HepG2 (cell line): Measurements from ENCODE around the gene ZNF442. TPM values are rescaled to one million over a fixed set of nuclear protein-coding genes. Genes with fewer than 3 reads are reported as not detected.

ENCODE experiments used
- DPF2 ChIP-seq: sonication (generic); formaldehyde crosslinking; IDR thresholded peaks from 2 replicates; pipeline ENCODE4 v1.4.0; 2020; ENCODE audit warnings: mild to moderate bottlenecking, low read depth, missing genetic modification reagents, borderline replicate concordance
- ELF4 ChIP-seq: sonication (generic); formaldehyde crosslinking; IDR thresholded peaks from 2 replicates; pipeline ENCODE4 v1.5.0; 2020; ENCODE audit warnings: missing genetic modification reagents, mild to moderate bottlenecking, moderate library complexity, borderline replicate concordance
- HOXA7 ChIP-seq: sonication (generic); formaldehyde crosslinking; IDR thresholded peaks from 2 replicates; pipeline ENCODE4 v1.8.1; 2022; ENCODE audit warnings: mild to moderate bottlenecking, missing genetic modification reagents, moderate library complexity
- KDM1A ChIP-seq: IDR thresholded peaks from 2 replicates; pipeline ENCODE4 v1.6.1; 2016; ENCODE audit warnings: missing compliant biosample characterization
- THYN1 ChIP-seq: sonication (generic); formaldehyde crosslinking; IDR thresholded peaks from 2 replicates; pipeline ENCODE4 v1.8.1; 2023; ENCODE audit warnings: low read depth, mild to moderate bottlenecking, moderate library complexity, missing genetic modification reagents, borderline replicate concordance
- ZBTB20 ChIP-seq: sonication (generic); formaldehyde crosslinking; IDR thresholded peaks from 2 replicates; pipeline ENCODE4 v1.8.1; 2023; ENCODE audit warnings: missing genetic modification reagents, low read depth, mild to moderate bottlenecking, borderline replicate concordance
- ZNF3 ChIP-seq: IDR thresholded peaks from 2 replicates; pipeline ENCODE4 v1.7.0; 2017; ENCODE audit warnings: inconsistent platforms
- ZNF335 ChIP-seq: sonication (generic); formaldehyde crosslinking; IDR thresholded peaks from 2 replicates; pipeline ENCODE4 v1.4.0; 2020; ENCODE audit warnings: missing genetic modification reagents
- ZNF550 ChIP-seq: sonication (generic); formaldehyde crosslinking; IDR thresholded peaks from 2 replicates; pipeline ENCODE4 v1.4.0; 2020; ENCODE audit warnings: mild to moderate bottlenecking, missing genetic modification reagents, borderline replicate concordance
- polyA plus RNA-seq, 8 experiments: library from polyadenylated mRNA; depleted of rRNA in 3 of 8; stranded (reverse) in 7 of 8; unstranded in 1 of 8; fragments of >200 nt; fragmentation: Illumina TruSeq in 4 of 8; extraction: Trizol in 4 of 8; gene quantifications; 2 replicates each; pipeline versions ENCODE4 v1.2.1 to v1.2.3, GENCODE V29; 2011 to 2016; ENCODE audit warnings: low read depth in 4 of 8, missing spikeins in 1 of 8, mixed read lengths in 1 of 8; ENCODE audit not compliant: insufficient read depth in 1 of 8
- total RNA-seq, 5 experiments: library from RNA; depleted of rRNA; stranded (reverse); fragments of >200 nt; fragmentation: Illumina TruSeq; extraction: Trizol; gene quantifications; 2 replicates each; pipeline ENCODE4 v1.2.3, GENCODE V29; 2016; ENCODE audit warnings: low read depth in 1 of 5
- TF ChIP-seq, protein P1 (sequence below), 2 experiments: fragments of 450-650 bp in 1 of 2; sonication (generic) in 1 of 2; formaldehyde crosslinking in 1 of 2; IDR thresholded peaks; 2 replicates each; pipeline versions ENCODE4 v1.6.1 to v1.8.0; 2016 to 2022; ENCODE audit warnings: antibody characterized with exemption in 1 of 2, mild to moderate bottlenecking in 1 of 2, missing genetic modification reagents in 1 of 2
- TF ChIP-seq, protein P2 (sequence below): sonication (generic); formaldehyde crosslinking; IDR thresholded peaks from 2 replicates; pipeline ENCODE4 v1.4.0; 2020; ENCODE audit warnings: missing genetic modification reagents
- TF ChIP-seq, protein P3 (sequence below): sonication (generic); formaldehyde crosslinking; IDR thresholded peaks from 2 replicates; pipeline ENCODE4 v1.4.0; 2020; ENCODE audit warnings: missing genetic modification reagents, mild to moderate bottlenecking, borderline replicate concordance
- TF ChIP-seq, protein P4 (sequence below): IDR thresholded peaks from 2 replicates; pipeline ENCODE4 v1.6.1; 2012; ENCODE audit warnings: inconsistent platforms
- TF ChIP-seq, protein P5 (sequence below): sonication (generic); formaldehyde crosslinking; IDR thresholded peaks from 2 replicates; pipeline ENCODE4 v1.4.0; 2020; ENCODE audit warnings: mild to moderate bottlenecking, missing genetic modification reagents
- TF ChIP-seq, protein P6 (sequence below): sonication (generic); formaldehyde crosslinking; conservative IDR thresholded peaks from 2 replicates; pipeline ENCODE4 v1.4.0; 2020; ENCODE audit warnings: missing genetic modification reagents

ZNF442 gene
- total and polyA plus RNA-seq, 2 of the 13 experiments (the other 11 are each of a cell fraction or from before 2014, with no cell fraction given), result 1.0 to 6.0 TPM

DNA sequence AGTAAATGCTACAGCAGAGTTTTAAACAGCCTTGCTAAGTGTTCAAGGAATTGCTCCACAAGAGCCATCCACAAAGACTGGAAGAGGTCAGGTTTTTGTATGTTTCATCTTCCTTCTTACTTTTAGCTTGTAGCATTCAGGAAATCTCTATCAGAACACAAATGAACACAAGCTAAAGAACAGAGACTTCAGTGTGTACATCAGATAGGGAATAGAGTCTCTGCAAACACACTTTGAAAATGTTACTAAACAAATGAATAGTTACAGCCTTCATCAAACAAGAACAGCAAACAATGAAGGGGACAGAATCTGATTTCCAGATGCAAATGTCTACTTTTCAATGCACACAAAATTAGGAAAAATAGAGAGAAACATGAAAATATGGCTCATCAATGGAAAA is 39.8 kb downstream of the ZNF442 start (continued):
- TF ChIP-seq, protein P1, sequence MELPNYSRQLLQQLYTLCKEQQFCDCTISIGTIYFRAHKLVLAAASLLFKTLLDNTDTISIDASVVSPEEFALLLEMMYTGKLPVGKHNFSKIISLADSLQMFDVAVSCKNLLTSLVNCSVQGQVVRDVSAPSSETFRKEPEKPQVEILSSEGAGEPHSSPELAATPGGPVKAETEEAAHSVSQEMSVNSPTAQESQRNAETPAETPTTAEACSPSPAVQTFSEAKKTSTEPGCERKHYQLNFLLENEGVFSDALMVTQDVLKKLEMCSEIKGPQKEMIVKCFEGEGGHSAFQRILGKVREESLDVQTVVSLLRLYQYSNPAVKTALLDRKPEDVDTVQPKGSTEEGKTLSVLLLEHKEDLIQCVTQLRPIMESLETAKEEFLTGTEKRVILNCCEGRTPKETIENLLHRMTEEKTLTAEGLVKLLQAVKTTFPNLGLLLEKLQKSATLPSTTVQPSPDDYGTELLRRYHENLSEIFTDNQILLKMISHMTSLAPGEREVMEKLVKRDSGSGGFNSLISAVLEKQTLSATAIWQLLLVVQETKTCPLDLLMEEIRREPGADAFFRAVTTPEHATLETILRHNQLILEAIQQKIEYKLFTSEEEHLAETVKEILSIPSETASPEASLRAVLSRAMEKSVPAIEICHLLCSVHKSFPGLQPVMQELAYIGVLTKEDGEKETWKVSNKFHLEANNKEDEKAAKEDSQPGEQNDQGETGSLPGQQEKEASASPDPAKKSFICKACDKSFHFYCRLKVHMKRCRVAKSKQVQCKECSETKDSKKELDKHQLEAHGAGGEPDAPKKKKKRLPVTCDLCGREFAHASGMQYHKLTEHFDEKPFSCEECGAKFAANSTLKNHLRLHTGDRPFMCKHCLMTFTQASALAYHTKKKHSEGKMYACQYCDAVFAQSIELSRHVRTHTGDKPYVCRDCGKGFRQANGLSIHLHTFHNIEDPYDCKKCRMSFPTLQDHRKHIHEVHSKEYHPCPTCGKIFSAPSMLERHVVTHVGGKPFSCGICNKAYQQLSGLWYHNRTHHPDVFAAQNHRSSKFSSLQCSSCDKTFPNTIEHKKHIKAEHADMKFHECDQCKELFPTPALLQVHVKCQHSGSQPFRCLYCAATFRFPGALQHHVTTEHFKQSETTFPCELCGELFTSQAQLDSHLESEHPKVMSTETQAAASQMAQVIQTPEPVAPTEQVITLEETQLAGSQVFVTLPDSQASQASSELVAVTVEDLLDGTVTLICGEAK (IDR thresholded peaks at IDR 0.05), result no peak
- TF ChIP-seq, protein P1 (CRISPR knock-in tag; IDR thresholded peaks at IDR 0.05), result no peak
- TF ChIP-seq, protein P2, sequence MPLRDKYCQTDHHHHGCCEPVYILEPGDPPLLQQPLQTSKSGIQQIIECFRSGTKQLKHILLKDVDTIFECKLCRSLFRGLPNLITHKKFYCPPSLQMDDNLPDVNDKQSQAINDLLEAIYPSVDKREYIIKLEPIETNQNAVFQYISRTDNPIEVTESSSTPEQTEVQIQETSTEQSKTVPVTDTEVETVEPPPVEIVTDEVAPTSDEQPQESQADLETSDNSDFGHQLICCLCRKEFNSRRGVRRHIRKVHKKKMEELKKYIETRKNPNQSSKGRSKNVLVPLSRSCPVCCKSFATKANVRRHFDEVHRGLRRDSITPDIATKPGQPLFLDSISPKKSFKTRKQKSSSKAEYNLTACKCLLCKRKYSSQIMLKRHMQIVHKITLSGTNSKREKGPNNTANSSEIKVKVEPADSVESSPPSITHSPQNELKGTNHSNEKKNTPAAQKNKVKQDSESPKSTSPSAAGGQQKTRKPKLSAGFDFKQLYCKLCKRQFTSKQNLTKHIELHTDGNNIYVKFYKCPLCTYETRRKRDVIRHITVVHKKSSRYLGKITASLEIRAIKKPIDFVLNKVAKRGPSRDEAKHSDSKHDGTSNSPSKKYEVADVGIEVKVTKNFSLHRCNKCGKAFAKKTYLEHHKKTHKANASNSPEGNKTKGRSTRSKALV, result no peak
- TF ChIP-seq HOXA7 (no peak), ZNF335 (CRISPR knock-in tag) (no peak), ELF4 (no peak), ZBTB20 (CRISPR knock-in tag) (no peak), ZNF3 (no peak), ZNF550 (CRISPR knock-in tag) (no peak), THYN1 (no peak), DPF2 (CRISPR knock-in tag) (peak; percentile 66; the same call in 1 of the 2 replicates), KDM1A (CRISPR knock-in tag) (no peak)
- TF ChIP-seq, protein P3, sequence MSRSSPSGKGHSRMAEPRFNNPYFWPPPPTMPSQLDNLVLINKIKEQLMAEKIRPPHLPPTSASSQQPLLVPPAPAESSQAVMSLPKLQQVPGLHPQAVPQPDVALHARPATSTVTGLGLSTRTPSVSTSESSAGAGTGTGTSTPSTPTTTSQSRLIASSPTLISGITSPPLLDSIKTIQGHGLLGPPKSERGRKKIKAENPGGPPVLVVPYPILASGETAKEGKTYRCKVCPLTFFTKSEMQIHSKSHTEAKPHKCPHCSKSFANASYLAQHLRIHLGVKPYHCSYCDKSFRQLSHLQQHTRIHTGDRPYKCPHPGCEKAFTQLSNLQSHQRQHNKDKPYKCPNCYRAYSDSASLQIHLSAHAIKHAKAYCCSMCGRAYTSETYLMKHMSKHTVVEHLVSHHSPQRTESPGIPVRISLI (CRISPR knock-in tag), result no peak
- TF ChIP-seq, protein P4, sequence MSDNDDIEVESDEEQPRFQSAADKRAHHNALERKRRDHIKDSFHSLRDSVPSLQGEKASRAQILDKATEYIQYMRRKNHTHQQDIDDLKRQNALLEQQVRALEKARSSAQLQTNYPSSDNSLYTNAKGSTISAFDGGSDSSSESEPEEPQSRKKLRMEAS, result no peak
- TF ChIP-seq, protein P5, sequence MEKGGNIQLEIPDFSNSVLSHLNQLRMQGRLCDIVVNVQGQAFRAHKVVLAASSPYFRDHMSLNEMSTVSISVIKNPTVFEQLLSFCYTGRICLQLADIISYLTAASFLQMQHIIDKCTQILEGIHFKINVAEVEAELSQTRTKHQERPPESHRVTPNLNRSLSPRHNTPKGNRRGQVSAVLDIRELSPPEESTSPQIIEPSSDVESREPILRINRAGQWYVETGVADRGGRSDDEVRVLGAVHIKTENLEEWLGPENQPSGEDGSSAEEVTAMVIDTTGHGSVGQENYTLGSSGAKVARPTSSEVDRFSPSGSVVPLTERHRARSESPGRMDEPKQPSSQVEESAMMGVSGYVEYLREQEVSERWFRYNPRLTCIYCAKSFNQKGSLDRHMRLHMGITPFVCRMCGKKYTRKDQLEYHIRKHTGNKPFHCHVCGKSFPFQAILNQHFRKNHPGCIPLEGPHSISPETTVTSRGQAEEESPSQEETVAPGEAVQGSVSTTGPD (CRISPR knock-in tag), result no peak
- TF ChIP-seq, protein P6, sequence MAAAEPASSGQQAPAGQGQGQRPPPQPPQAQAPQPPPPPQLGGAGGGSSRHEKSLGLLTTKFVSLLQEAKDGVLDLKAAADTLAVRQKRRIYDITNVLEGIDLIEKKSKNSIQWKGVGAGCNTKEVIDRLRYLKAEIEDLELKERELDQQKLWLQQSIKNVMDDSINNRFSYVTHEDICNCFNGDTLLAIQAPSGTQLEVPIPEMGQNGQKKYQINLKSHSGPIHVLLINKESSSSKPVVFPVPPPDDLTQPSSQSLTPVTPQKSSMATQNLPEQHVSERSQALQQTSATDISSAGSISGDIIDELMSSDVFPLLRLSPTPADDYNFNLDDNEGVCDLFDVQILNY, result no peak
